GM19035 (cell line): ENCODE data around the gene CKAP4.

Experiments
- ATAC-seq: cut with Tn5 transposase; IDR thresholded peaks from one replicate; pipeline ENCODE4 v1.9.1; 2021; ENCODE audit not compliant: unreplicated experiment

Gene CKAP4

GRCh38 chr12:106240821-106241220 lies 7.0 kb downstream of the CKAP4 start:
- ATAC-seq, result no peak

GRCh38 chr12:106239951-106240335 lies 7.9 kb downstream of the CKAP4 start:
- no peak for ATAC-seq

GRCh38 chr12:106239241-106239950 lies 8.4 kb downstream of the CKAP4 start:
- ATAC-seq, result no peak

- ATAC-seq, result no peak
These were observed 9.7 kb downstream of the CKAP4 start for GRCh38 chr12:106238146-106238545.

GRCh38 chr12:106235770-106236169 lies 12.1 kb downstream of the CKAP4 start:
- no peak for ATAC-seq

GRCh38 chr12:106234449-106234848 lies 13.4 kb downstream of the CKAP4 start:
- ATAC-seq, result no peak

GRCh38 chr12:106233011-106233410 lies 14.8 kb downstream of the CKAP4 start:
- no peak for ATAC-seq

GRCh38 chr12:106229036-106229591 lies 18.7 kb downstream of the CKAP4 start:
- no peak for ATAC-seq

GRCh38 chr12:106228320-106228710 lies 19.5 kb downstream of the CKAP4 start:
- no peak for ATAC-seq

- ATAC-seq, result no peak
These were observed 20.0 kb downstream of the CKAP4 start for GRCh38 chr12:106227641-106228319.

GRCh38 chr12:106226884-106227640 lies 20.8 kb downstream of the CKAP4 start:
- ATAC-seq, result no peak

GRCh38 chr12:106224355-106224706 lies 23.5 kb downstream of the CKAP4 start:
- ATAC-seq, result no peak

GRCh38 chr12:106223485-106224354 lies 24.1 kb downstream of the CKAP4 start:
- ATAC-seq, result peak; percentile 66

GRCh38 chr12:106220536-106220935 lies 27.3 kb downstream of the CKAP4 start:
- no peak for ATAC-seq

- ATAC-seq, result no peak
These were observed 28.8 kb downstream of the CKAP4 start for GRCh38 chr12:106219043-106219442.

- no peak for ATAC-seq
These were observed 30.1 kb downstream of the CKAP4 start for GRCh38 chr12:106217706-106218105.

GRCh38 chr12:106214571-106214970 lies 33.2 kb downstream of the CKAP4 start:
- no peak for ATAC-seq

- no peak for ATAC-seq
These were observed 34.2 kb downstream of the CKAP4 start for GRCh38 chr12:106213662-106214061.

GRCh38 chr12:106211973-106212372 lies 35.8 kb downstream of the CKAP4 start:
- no peak for ATAC-seq

GRCh38 chr12:106205208-106206069 lies 42.4 kb downstream of the CKAP4 start:
- no peak for ATAC-seq
